Mesothelial cell of epicardium (in vitro differentiated cells): ENCODE data around the gene CCR7. TPM values are rescaled to one million over a fixed set of nuclear protein-coding genes. Genes with fewer than 3 reads are reported as not detected.

Source experiments
- DNase-seq, 2 experiments: peaks; one replicate each; pipeline ENCODE4 v3.0.0; 2021; ENCODE audit warnings: low spot score in 2 of 2; ENCODE audit not compliant: unreplicated experiment in 2 of 2
- H3K27ac Mint-ChIP-seq: 2 replicates; pipeline ENCODE4 v1.8.0; 2021; ENCODE audit warnings: mixed read lengths
- H3K27me3 Mint-ChIP-seq: 2 replicates; pipeline ENCODE4 v1.8.0; 2021; ENCODE audit warnings: low read depth, mixed read lengths
- H3K36me3 Mint-ChIP-seq: 2 replicates; pipeline ENCODE4 v1.8.0; 2021; ENCODE audit warnings: mixed read lengths
- H3K4me1 Mint-ChIP-seq: 2 replicates; pipeline ENCODE4 v1.8.0; 2021; ENCODE audit warnings: mixed read lengths
- H3K4me3 Mint-ChIP-seq: 2 replicates; pipeline ENCODE4 v1.8.0; 2021; ENCODE audit warnings: mild to moderate bottlenecking, moderate library complexity, mixed read lengths
- H3K9me3 Mint-ChIP-seq: 2 replicates; pipeline ENCODE4 v1.8.0; 2021; ENCODE audit warnings: mixed read lengths
- CTCF ChIP-seq: fragments of 200-600 bp; sonication (generic); IDR thresholded peaks from one replicate; pipeline ENCODE4 v1.5.0; 2021; ENCODE audit warnings: antibody characterized with exemption; ENCODE audit not compliant: unreplicated experiment
- total RNA-seq: library from RNA; stranded (reverse); gene quantifications from 3 replicates; pipeline ENCODE4 v1.2.1, GENCODE V29; 2021

CCR7 gene
- total RNA-seq, 1 donor from 2014 or later: 0.09 TPM

GRCh38 chr17:40541060-40541872 is 24.0 kb downstream of the CCR7 start:
- Mint-ChIP-seq H3K36me3 (no peaks in the 10 kb centered on the region), H3K4me3 (no peak overlapping the region), H3K27ac (peak overlapping the region; percentile 92), H3K9me3 (no peaks in the 10 kb centered on the region), H3K4me1 (peaks cover 68% of the 10 kb centered on the region), H3K27me3 (no peaks in the 10 kb centered on the region)
- TF ChIP-seq CTCF: no peak
- DNase-seq: no peak

GRCh38 chr17:40540448-40540847 is 24.8 kb downstream of the CCR7 start:
- Mint-ChIP-seq H3K4me1 (peaks cover 73% of the 10 kb centered on the region), H3K36me3 (no peaks in the 10 kb centered on the region), H3K27ac (peak overlapping the region; percentile 92), H3K9me3 (no peaks in the 10 kb centered on the region), H3K4me3 (no peak overlapping the region), H3K27me3 (no peaks in the 10 kb centered on the region)
- no peak for DNase-seq
- TF ChIP-seq CTCF: no peak

DNA sequence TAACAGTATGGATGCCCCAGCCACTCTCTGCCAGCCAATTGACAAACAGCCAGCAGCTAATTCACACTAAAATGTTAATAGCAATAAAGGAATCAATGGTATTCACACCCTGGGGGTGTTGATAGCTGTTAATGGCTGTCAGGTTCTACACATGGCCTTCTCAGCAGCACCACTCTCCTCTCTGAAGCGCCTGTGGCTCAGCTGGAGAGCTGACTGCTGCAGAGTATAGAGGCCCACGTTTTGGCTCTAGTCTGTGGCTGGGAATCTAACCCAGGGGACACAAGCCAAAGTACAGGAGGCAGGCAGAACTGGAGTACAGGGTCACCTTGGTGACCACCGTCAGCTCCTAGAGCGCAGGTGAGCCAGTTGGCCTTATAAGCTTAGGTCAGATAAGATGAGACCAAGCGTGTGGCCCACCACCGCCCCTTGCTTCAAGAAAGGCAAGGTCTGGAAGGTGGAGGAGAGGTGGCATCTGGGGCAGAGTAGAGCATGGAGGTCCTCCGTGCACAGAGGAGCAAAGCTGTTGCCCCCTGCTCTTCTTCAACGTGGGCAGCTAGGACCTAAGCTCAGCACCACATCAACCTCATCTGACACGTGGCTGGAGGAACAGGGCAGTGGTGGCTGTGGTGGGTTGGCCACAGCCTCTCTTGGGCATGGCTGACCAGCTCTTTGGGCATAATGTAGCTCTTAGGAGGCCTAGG is 25.4 kb downstream of the CCR7 start:
- Mint-ChIP-seq H3K36me3 (no peaks in the 10 kb centered on the region), H3K27ac (peak overlapping the region; percentile 53), H3K4me1 (peaks cover 71% of the 10 kb centered on the region), H3K4me3 (no peak overlapping the region), H3K9me3 (no peaks in the 10 kb centered on the region), H3K27me3 (no peaks in the 10 kb centered on the region)
- no peak for TF ChIP-seq CTCF
- DNase-seq: no peak

GRCh38 chr17:40538936-40539705 is 26.2 kb downstream of the CCR7 start:
- no peaks in the 10 kb centered on the region for H3K27me3 Mint-ChIP-seq
- TF ChIP-seq CTCF: no peak
- peaks cover 74% of the 10 kb centered on the region for H3K4me1 Mint-ChIP-seq
- no peaks in the 10 kb centered on the region for H3K36me3 Mint-ChIP-seq
- no peaks in the 10 kb centered on the region for H3K9me3 Mint-ChIP-seq
- no peak for DNase-seq
- H3K27ac Mint-ChIP-seq: peak overlapping the region; percentile 40
- no peak overlapping the region for H3K4me3 Mint-ChIP-seq

DNA sequence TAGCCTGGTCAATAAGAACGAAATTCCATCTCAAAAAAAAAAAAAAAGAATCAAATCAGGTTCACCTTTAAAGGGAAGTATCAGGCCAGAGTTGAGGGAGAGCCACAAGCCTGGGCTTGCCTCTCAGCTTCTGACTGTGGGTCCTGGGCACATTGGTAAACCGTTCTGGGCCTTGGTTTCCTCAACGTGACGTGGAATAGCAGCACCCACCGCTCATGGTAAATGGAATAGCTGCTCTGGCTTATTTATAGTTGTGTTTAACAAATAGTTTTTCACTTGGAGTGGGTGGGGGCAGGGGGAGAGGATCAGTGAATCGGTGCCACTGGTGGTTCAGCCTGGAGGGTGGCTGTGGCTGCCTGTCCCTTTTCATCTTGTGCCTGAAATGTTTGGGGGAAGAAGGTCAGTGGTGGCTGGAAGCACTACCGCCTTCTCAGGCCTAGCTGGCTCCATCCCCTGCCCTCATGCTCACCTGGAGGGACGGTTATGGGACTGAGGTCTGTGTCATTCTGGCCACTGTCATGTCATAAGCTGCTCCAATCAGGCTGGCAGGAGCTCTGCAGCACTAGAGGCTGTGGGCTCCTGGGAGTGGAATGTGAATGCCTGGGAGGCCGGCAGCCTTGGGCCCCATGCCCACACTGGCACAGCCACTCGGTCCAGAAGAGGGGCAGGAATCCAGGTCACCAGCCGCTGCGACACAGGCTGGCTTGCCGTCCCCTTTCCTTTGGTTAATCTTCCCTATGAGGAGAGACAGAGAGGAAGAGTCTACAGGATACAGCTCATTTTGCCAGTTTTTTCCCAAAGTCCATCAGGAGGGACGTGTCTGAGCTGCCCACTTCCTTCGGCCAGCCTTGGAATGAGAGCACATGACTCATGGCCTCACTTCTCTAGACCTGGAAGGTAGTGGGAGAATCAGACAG is 27.0 kb downstream of the CCR7 start:
- Mint-ChIP-seq H3K4me1 (peaks cover 75% of the 10 kb centered on the region), H3K36me3 (no peaks in the 10 kb centered on the region), H3K27me3 (no peaks in the 10 kb centered on the region), H3K27ac (peak overlapping the region; percentile 15), H3K9me3 (no peaks in the 10 kb centered on the region), H3K4me3 (no peak overlapping the region)
- no peak for DNase-seq
- TF ChIP-seq CTCF: no peak
